Adrenal gland (tissue), 12 donors: ENCODE measurements around the gene SPG7. TPM values are rescaled to one million over a fixed set of nuclear protein-coding genes. Genes with fewer than 3 reads are reported as not detected.

Experiments
- DNase-seq, 7 donors: peaks; one replicate each; pipeline ENCODE4 v3.0.0-alpha.2; 2019 to 2020
- H3K27ac ChIP-seq, 5 donors: fragments of 200-600 bp; sonication (generic) in 4 of 5; 1 replicate in 3 of 5; 2 replicates in 2 of 5; pipeline versions ENCODE4 v1.5.1 to v1.8.0; 2016 to 2020; ENCODE audit warnings: mild to moderate bottlenecking in 1 of 5
- H3K27me3 ChIP-seq: fragments of 200-600 bp; 2 replicates; pipeline ENCODE4 v1.8.0; 2021
- H3K36me3 ChIP-seq, 2 donors: fragments of 200-600 bp; replicated peaks in 1 of 2; 1 replicate in 1 of 2; 2 replicates in 1 of 2; pipeline versions ENCODE4 v1.5.1 to v1.8.0; 2018 to 2022
- H3K4me1 ChIP-seq, 2 donors: fragments of 200-600 bp; replicated peaks in 1 of 2; 1 replicate in 1 of 2; 2 replicates in 1 of 2; pipeline versions ENCODE4 v1.5.1 to v1.8.0; 2018 to 2021
- H3K4me3 ChIP-seq, 4 donors: fragments of 200-600 bp; sonication (generic) in 3 of 4; one replicate each; pipeline ENCODE4 v1.5.1; 2016 to 2018
- H3K9me3 ChIP-seq, 3 donors: fragments of 200-600 bp; sonication (generic) in 1 of 3; replicated peaks in 1 of 3; 1 replicate in 2 of 3; 2 replicates in 1 of 3; pipeline versions ENCODE4 v1.5.1 to v1.8.0; 2016 to 2021
- POLR2A ChIP-seq, 2 donors: fragments of 450-650 bp; IDR thresholded peaks; one replicate each; pipeline ENCODE4 v1.6.1; 2017; ENCODE audit warnings: antibody characterized with exemption in 2 of 2, mild to moderate bottlenecking in 2 of 2, moderate library complexity in 1 of 2
- WGBS, 4 donors: extraction: QIAGEN DNeasy Blood & Tissue Kit in 2 of 4; methylation state at CpG; one replicate each; pipeline versions ENCODE4 v1.1.5 to v1.1.7; 2013 to 2017; 5-methylcytosine and 5-hydroxymethylcytosine counted together
- intact Hi-C, 2 donors: fragments of 100-400 bp; cut with DNase I; formaldehyde crosslinking; loops; one replicate each; pipeline versions ENCODE4 v1.14.1 to v1.15.0; 2022 to 2023
- polyA plus RNA-seq, 3 donors: library from polyadenylated mRNA; stranded (reverse); fragments of 200-250 nt in 2 of 3; fragments of 350-450 nt in 1 of 3; fragmentation: Illumina TruSeq in 1 of 3; extraction: RNeasy Lipid Tissue Mini Kit (QIAGEN cat#74804) in 1 of 3; gene quantifications; one replicate each; pipeline ENCODE4 v1.2.3, GENCODE V29; 2013 to 2014
- total RNA-seq, 9 donors: library from RNA; depleted of rRNA in 4 of 9; stranded (reverse); fragments of >200 nt in 4 of 9; fragments of 120-200 nt in 1 of 9; fragmentation: NEBNext Ultra II Directional in 1 of 9; extraction: Animal tissue kit (Norgen Biotek cat#: 25700) in 1 of 9; gene quantifications; one replicate each; pipeline versions ENCODE4 v1.1.0 to v1.2.4, GENCODE V29; 2013 to 2023
- TF ChIP-seq, protein P1 (sequence below), 6 experiments: fragments of 450-650 bp in 4 of 6; fragments of 200-600 bp in 2 of 6; sonication (generic) in 1 of 6; IDR thresholded peaks; 1 replicate in 5 of 6; 2 replicates in 1 of 6; pipeline versions ENCODE4 v1.5.1 to v1.8.0; 2016 to 2021; ENCODE audit warnings: antibody characterized with exemption in 6 of 6, mild to moderate bottlenecking in 2 of 6, moderate library complexity in 1 of 6
- donor health status: healthy with polysubstance abuse.
- donor health status: Bipolar disorder and iron deficiency.
- donor health status: DM: yes; HTN: yes; CAD: no.
- donor health status: DM: no; HTN: no; CAD: no.
- donor health status: DM: no; HTN: no; CAD: no.
- donor health status: DM: yes; HTN: yes; CAD: no.

Gene SPG7
- total and polyA plus RNA-seq, 12 donors: 57.1 to 250 (median 142) TPM

DNA sequence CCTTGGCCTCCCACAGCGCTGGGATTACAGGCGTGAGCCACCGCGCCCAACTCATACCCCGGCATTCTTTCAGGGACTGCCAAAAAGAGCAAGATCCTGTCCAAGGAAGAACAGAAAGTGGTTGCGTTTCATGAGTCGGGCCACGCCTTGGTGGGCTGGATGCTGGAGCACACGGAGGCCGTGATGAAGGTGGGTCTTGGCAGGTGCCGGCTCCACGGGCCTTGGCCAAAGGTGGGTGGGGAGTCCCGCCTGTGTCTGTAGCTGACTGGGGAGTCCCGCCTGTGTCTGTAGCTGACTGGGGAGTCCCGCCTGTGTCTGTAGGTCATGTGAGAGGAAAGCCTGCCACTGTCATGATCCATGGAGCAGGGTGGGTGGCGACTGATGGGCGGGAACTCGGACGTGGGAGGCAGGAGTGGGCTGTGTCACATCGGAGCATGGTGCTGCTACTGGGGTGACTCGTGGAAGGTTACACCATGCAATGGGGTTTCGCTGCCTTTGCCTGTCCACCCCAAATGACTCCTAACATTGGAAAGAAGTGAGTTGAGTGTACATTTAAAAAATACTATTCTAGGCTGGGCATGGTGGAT lies 42.3 kb downstream of the SPG7 start:
- intact Hi-C loops: no loop called here
- Histone ChIP-seq H3K9me3 (no peaks in the 10 kb centered on the region), H3K4me1 (no peaks in the 10 kb centered on the region), H3K4me3 (no peak overlapping the region), H3K27ac (no peak overlapping the region), H3K36me3 (peaks cover 0 to 93% of the 10 kb centered on the region in 2 donors), H3K27me3 (no peaks in the 10 kb centered on the region)
- no peak for DNase-seq
- TF ChIP-seq, protein P1, sequence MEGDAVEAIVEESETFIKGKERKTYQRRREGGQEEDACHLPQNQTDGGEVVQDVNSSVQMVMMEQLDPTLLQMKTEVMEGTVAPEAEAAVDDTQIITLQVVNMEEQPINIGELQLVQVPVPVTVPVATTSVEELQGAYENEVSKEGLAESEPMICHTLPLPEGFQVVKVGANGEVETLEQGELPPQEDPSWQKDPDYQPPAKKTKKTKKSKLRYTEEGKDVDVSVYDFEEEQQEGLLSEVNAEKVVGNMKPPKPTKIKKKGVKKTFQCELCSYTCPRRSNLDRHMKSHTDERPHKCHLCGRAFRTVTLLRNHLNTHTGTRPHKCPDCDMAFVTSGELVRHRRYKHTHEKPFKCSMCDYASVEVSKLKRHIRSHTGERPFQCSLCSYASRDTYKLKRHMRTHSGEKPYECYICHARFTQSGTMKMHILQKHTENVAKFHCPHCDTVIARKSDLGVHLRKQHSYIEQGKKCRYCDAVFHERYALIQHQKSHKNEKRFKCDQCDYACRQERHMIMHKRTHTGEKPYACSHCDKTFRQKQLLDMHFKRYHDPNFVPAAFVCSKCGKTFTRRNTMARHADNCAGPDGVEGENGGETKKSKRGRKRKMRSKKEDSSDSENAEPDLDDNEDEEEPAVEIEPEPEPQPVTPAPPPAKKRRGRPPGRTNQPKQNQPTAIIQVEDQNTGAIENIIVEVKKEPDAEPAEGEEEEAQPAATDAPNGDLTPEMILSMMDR (IDR thresholded peaks at IDR 0.05): no peak
- TF ChIP-seq POLR2A (IDR thresholded peaks at IDR 0.05): no peak
- WGBS, 4 donors: 92 to 97% (median 93%) methylated on average over 16 to 22 of the region's 22 CpGs

DNA sequence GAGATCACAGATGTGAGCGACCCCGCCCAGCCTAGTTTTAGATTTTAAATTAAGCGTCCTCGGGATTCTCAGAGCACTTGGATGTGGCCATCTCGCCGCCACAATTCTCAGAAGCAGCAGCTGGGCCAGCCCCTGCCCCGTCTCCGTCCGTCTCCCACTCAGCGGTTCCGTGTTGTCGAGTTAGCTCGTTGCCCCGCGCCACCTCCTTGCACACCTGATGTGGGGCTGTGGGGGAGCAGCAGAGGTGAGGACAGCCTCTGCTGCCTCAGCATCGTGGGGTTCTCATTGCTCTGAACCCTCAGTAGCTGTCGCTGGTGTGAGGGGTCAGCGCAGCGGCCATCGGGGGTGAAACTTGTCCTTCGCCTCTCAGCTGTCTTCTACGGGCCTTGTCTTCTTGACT lies 44.1 kb downstream of the SPG7 start:
- intact Hi-C loops: no loop called here
- no peak for DNase-seq
- TF ChIP-seq, protein P1 (IDR thresholded peaks at IDR 0.05): no peak
- no peak for TF ChIP-seq POLR2A (IDR thresholded peaks at IDR 0.05)
- H3K27ac ChIP-seq: no peak overlapping the region
- WGBS, 4 donors: 93 to 95% (median 94%) methylated on average over 19 to 22 of the region's 22 CpGs
- H3K27me3 ChIP-seq: no peaks in the 10 kb centered on the region
- peaks cover 0 to 87% of the 10 kb centered on the region in 2 donors for H3K36me3 ChIP-seq
- peaks cover 0 to 4% of the 10 kb centered on the region in 2 donors for H3K4me1 ChIP-seq
- no peak overlapping the region for H3K4me3 ChIP-seq
- H3K9me3 ChIP-seq: no peaks in the 10 kb centered on the region

DNA sequence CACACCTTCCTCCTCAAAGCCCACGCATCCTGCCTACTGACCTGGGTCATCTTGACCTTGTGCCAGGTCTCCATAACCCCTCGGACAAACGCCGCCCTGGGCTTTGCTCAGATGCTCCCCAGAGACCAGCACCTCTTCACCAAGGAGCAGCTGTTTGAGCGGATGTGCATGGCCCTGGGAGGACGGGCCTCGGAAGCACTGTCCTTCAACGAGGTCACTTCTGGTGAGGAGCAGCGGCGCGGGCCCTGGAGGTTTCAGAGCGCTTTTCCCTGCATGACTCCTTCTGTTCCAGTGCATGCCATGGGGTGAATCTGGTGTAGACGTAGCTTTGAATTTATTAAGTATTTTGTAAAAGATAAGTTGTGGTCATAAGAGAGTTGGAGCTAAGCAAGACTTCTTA lies 44.7 kb downstream of the SPG7 start:
- intact Hi-C loops: no loop called here
- H3K4me3 ChIP-seq: no peak overlapping the region
- no peak for DNase-seq
- 82 to 88% (median 86%) methylated on average over 12 to 13 of the region's 13 CpGs for WGBS, 4 donors
- H3K36me3 ChIP-seq: peaks cover 0 to 82% of the 10 kb centered on the region in 2 donors
- no peak overlapping the region for H3K27ac ChIP-seq
- H3K27me3 ChIP-seq: no peaks in the 10 kb centered on the region
- TF ChIP-seq POLR2A (IDR thresholded peaks at IDR 0.05): no peak
- TF ChIP-seq, protein P1 (IDR thresholded peaks at IDR 0.05): no peak
- H3K9me3 ChIP-seq: no peaks in the 10 kb centered on the region
- peaks cover 0 to 10% of the 10 kb centered on the region in 2 donors for H3K4me1 ChIP-seq

DNA sequence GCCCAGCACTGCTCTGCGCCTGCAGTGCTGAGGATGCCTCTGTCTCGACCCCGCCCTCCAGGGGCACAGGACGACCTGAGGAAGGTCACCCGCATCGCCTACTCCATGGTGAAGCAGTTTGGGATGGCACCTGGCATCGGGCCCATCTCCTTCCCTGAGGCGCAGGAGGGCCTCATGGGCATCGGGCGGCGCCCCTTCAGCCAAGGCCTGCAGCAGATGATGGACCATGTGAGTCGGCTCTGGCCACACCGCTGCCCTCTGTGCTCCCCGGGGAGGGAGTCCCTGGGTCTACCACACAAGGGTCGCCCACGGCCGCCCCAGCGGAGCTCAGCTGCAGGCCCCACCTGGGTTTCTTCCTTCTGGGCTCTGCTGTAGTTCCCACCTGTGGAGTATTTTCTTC lies 45.5 kb downstream of the SPG7 start:
- Histone ChIP-seq H3K36me3 (peaks cover 0 to 73% of the 10 kb centered on the region in 2 donors), H3K27ac (no peak overlapping the region), H3K4me1 (peaks cover 0 to 11% of the 10 kb centered on the region in 2 donors), H3K4me3 (no peak overlapping the region), H3K27me3 (no peaks in the 10 kb centered on the region), H3K9me3 (no peaks in the 10 kb centered on the region)
- DNase-seq: no peak
- TF ChIP-seq, protein P1 (IDR thresholded peaks at IDR 0.05): no peak
- no peak for TF ChIP-seq POLR2A (IDR thresholded peaks at IDR 0.05)
- intact Hi-C loops: no loop called here
- WGBS, 4 donors: 88 to 92% (median 92%) methylated on average over 5 to 18 of the region's 18 CpGs
